Stimulated activated CD4-positive, alpha-beta T cell treated with anti-CD3 and anti-CD28 coated beads, Interleukin-1b, Interleukin-23, amount 100 ng/mL, for 4 hours (primary cell): ENCODE results near the gene KNTC1.
"Not testable (repeated sequence)": the region's sequence is repeated elsewhere in the genome, so short reads cannot be mapped to it uniquely, and the experiment has no call there.

Experiments
- DNase-seq, 2 donors: peaks; one replicate each; pipeline ENCODE4 v3.0.0-alpha.2; 2020; ENCODE audit warnings: low read depth in 2 of 2

Gene KNTC1

DNA sequence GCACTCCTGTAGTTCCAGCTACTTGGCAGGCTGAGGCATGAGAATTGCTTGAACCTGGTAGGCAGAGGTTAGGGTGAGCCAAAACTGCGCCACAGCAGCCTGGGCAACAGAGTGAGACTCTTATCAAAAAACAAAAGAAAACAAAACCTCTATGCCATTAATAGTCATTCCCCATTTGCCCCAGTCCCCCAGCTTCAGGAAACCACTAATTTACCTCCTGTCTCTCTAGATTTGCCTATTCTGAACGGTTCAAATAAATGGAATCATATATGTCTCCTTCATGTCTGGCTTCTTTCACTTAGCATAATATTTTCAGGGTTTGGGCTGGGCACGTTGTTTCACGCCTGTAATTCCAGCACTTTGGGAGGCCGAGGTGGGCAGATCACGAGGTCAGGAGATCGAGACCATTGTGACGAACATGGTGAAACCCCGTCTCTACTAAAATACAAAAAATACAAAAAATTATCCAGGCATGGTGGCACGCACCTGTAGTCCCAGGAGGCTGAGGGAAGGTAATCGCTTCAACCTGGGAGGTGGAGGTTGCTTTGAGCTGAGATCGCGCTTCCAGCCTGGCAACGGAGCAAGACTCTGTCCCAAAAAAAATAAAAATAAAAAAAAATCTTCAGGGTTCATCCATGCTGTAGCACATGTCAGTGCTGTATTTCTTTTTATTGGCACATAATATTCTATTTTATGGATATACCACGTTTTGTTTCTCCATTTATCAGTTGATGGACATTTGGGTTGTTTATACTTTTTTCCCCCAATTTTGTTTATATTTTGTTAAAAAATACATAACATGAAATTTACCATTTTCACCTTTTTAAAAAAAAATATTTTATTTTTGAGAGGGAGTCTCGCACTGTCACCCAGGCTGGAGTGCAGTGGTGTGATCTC lies 31.9 kb downstream of the KNTC1 start:
- no peak for DNase-seq

GRCh38 chr12:122560138-122560537 lies 33.1 kb downstream of the KNTC1 start:
- DNase-seq: no peak

GRCh38 chr12:122563361-122563760 lies 36.3 kb downstream of the KNTC1 start:
- no peak for DNase-seq

GRCh38 chr12:122566816-122567215 lies 39.8 kb downstream of the KNTC1 start:
- not testable (repeated sequence) for DNase-seq

DNA sequence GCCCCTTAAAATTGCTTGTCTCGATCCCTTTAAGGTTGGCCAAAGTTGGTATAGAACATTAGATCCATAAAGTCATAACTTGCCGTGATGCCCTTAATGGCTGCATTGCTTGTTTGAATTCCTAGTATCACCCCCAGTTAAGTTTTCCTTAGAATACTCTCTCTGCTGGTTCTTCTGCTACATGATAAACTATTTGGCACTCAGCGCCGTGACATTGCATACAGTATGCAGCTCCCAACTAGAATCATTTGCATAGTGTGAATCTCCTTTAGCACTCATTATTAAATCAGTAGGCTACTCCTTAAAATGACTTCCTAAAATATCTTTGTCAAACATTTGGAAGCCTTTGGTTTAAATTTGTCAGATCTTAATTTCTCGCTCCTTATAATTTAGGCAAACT lies 42.2 kb downstream of the KNTC1 start:
- DNase-seq: no peak

DNA sequence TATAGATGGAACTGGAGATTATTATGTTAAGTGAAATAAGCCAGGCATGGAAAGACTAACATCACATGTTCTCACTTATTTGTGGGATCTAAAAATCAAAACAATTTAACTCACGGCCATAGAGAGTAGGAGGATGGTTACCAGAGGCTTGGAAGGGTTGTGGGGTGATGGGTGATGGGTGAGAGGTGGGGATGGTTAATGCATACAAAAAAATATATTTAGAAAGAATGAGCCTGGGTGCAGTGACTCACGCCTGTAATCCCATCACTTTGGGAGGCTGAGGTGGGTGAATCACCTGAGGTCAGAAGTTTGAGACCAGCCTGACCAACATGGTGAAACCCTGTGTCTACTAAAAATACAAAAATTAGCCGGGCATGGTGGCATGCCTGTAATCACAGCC lies 43.0 kb downstream of the KNTC1 start:
- not testable (repeated sequence) for DNase-seq

- DNase-seq: no peak
Measured at GRCh38 chr12:122571821-122572220, 44.8 kb downstream of the KNTC1 start.

DNA sequence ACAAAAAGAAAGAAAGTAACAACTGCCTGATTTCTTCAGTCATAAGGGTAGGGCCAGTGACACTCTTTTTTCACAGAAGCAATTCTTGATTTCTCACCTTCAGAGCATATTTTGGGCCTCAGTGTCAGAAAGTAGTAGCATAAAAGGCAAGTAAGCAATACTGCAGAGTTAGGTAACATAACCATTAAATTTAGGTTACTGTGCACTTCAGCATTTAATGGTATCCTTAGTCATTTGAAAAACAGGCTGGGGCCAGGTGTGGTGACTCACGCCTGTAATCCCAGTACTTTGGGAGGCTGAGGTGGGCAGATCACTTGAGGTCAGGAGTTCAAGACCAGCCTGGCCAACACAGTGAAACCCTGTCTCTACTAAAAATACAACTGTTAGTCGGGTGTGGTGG lies 56.2 kb downstream of the KNTC1 start:
- not testable (repeated sequence) for DNase-seq

GRCh38 chr12:122584177-122584863 lies 57.3 kb downstream of the KNTC1 start:
- no peak for DNase-seq

DNA sequence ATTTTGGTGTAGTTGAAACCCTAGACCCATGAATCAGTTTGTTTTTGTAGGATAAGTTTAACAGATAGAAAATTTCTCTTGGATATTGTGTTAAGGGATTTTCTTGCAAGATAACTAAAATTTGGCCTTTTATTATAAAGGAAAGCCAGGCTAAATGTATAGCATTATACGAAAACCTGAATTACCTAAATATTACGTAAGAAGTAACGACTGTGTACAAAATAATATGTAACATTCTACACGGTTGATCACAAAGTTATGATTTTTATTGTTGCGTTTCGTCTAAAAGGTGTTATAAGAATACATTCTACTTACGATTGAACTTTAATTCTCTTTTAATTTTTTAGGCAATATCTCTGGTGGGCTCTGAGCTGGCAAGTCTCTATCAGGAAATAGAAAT lies 63.9 kb downstream of the KNTC1 start:
- DNase-seq: no peak

- not testable (repeated sequence) for DNase-seq
Measured at GRCh38 chr12:122591966-122592365, 64.9 kb downstream of the KNTC1 start.

DNA sequence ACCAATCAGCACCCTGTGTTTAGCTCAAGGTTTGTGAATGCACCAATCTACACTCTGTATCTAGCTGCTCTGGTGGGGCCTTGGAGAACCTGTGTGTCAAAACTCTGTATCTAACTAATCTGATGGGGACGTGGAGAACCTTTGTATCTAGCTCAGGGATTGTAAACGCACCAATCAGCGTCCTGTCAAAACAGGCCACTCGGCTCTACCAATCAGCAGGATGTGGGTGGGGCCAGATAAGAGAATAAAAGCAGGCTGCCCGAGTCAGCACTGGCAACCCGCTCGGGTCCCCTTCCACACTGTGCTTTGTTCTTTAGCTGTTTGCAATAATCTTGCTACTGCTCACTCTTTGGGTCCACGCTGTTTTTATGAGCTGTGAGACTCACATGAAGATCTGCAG lies 65.5 kb downstream of the KNTC1 start:
- not testable (repeated sequence) for DNase-seq

GRCh38 chr12:122593910-122594309 lies 66.9 kb downstream of the KNTC1 start:
- DNase-seq: no peak

GRCh38 chr12:122596838-122597237 lies 69.8 kb downstream of the KNTC1 start:
- DNase-seq: no peak

DNA sequence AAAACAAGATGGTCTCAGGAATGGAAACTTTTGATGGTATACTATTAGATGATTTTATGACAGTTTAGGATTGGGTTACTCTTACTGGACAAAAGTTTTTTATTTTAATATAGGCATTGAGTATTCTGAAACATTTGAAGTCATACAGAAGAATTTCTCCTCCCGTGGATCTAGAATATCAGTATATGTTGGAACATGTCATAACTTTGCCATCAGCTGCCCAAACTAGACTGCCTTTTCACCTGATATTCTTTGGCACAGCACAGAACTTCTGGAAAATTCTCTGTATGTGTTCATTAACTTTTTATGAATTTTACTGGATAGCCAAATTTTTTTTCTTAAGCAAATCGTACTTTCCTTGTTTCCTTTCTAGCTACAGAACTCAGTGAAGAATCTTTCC lies 75.4 kb downstream of the KNTC1 start:
- no peak for DNase-seq

- DNase-seq: no peak
Measured at GRCh38 chr12:122604993-122605392, 77.9 kb downstream of the KNTC1 start.

DNA sequence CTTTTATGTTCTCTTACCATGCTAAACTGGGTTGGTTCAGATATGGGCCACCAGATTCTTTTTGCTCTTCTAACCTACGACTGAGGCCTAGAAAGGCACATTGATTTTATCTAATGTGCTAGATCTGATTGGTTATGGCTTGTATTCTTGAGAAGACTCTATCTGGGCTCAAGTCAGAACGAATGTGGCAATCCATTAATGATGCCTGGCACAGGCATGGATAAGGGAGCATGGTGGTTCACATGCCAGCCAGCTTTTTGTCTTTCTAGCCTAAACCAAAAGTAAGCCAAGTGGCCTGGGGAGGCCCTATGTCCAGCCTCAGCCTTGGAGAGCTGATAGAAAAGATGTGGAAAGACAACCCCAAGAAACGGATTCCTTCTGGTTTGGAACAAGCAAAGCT lies 82.7 kb downstream of the KNTC1 start:
- DNase-seq: no peak

- DNase-seq: no peak
Measured at GRCh38 chr12:122610207-122610606, 83.2 kb downstream of the KNTC1 start.

DNA sequence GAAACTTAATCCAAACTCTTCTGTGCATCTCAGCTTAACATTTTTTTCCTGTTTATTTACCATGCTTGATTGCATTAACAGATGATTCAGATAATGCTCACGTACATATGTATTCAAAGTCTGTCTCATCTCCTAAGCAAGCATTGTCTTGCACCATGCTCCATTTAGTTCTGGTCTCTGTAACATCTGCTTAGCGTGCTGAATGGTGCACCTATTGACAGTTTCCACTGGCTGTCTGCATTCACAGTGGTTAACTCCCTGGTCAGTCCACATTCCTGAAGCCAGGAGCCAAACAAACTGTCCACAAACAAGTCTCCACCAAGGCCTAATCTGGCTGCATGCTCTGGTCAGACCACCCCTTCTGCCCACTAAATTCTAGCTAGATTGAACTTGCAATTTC lies 83.9 kb downstream of the KNTC1 start:
- DNase-seq: no peak

DNA sequence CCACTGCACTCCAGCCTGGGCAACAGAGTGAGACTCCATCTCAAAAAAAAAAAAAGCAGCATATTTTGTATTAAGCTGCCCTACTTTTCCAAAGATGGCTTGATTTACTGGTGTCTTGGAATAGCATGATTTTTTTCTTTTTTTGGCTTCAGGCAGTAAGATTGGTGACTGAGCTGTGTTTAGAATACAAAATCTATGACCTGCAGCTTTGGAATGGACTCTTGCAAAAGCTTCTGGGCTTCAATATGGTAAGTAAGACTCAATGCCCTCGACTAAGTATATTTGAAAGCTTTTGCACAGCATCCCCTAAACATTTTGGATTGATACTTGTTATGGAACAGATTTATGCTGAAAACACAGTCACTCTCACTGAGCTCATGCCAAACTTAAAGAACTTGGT lies 87.8 kb downstream of the KNTC1 start:
- DNase-seq: no peak

DNA sequence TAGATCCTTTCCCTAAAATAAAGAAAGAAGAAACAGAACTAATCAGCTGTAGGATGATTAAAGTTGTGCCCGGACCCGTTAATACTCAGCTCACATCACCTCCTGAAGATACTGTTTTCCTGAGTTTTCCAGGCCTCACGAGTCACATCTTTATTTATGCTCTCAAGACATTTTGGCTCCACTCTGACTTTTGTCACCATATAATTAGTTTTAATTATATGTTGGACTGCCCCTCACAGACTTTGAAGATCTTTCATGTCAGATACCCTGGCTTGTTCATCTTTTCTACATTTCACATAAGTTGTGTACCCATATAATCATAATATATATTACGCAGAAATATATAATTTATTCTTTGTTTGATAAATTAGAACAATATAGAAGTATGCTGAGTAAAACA lies 88.7 kb downstream of the KNTC1 start:
- no peak for DNase-seq

- no peak for DNase-seq
Measured at GRCh38 chr12:122635471-122635870, 108.4 kb downstream of the KNTC1 start.

DNA sequence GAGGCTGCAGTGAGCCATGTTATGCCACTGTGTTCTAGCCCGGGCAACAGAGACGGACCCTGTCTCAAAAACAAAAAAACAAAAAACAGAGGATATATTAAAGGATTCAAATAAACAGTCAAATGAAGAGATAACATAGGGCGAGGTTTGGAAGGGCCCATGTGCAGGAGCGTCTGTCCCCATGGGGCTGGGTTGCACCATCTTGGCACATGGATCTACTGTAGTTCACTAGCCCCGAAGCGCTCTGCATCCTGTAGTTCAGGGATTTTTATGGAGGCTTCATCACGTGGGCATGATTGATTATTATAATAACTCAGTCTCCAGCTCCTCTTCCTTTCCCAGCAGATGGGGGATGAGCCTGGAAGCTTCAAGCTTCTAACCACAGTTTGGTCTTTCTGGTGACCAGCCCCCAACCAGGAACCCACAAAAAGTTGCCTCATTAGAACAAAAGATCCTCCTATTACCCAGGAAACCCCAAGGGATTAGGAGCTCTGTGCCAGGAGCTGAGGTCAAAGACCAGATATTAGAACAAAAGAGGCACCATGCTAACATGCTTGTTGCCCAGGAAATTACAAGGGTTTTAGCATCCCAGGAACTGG lies 116.3 kb downstream of the KNTC1 start:
- no peak for DNase-seq
